Measurements from ENCODE around the gene SLC6A17.

Gene SLC6A17

GRCh38 chr1:110173466-110174105 is 23.3 kb downstream of the SLC6A17 start:
- ATAC-seq = no peak
- TF ChIP-seq CREB5 (CRISPR knock-in tag; IDR thresholded peaks at IDR 0.05; ENCODE audit: low read depth) = no peak
- TF ChIP-seq CSRNP3 (CRISPR knock-in tag; IDR thresholded peaks at IDR 0.05) = no peak
- TF ChIP-seq TCF4 (CRISPR knock-in tag; IDR thresholded peaks at IDR 0.05; ENCODE audit: borderline replicate concordance) = no peak
- no peak for TF ChIP-seq ZNF565 (CRISPR knock-in tag; conservative IDR thresholded peaks at IDR 0.05; ENCODE audit: low read depth)
- no peak for TF ChIP-seq TSHZ2 (CRISPR knock-in tag; IDR thresholded peaks at IDR 0.05)

- TF ChIP-seq POU6F1 (CRISPR knock-in tag; IDR thresholded peaks at IDR 0.05; ENCODE audit: borderline replicate concordance, low read depth) = no peak
- TF ChIP-seq ZNF70 (CRISPR knock-in tag; IDR thresholded peaks at IDR 0.05) = no peak
- no peak for TF ChIP-seq RARB (CRISPR knock-in tag; IDR thresholded peaks at IDR 0.05)
- TF ChIP-seq ZFP30 (CRISPR knock-in tag; IDR thresholded peaks at IDR 0.05) = no peak
- TF ChIP-seq CREB5 (CRISPR knock-in tag; IDR thresholded peaks at IDR 0.05; ENCODE audit: low read depth) = no peak
- no peak for TF ChIP-seq GLIS3 (CRISPR knock-in tag; IDR thresholded peaks at IDR 0.05)
- TF ChIP-seq CSDC2 (CRISPR knock-in tag; IDR thresholded peaks at IDR 0.05) = no peak
- TF ChIP-seq SNAI2 (CRISPR knock-in tag; IDR thresholded peaks at IDR 0.05) = no peak
- ATAC-seq = no peak
Measured at GRCh38 chr1:110174961-110175360, 24.7 kb downstream of the SLC6A17 start.

- peak; percentile 73 for ATAC-seq
- TF ChIP-seq CREB5 (CRISPR knock-in tag; IDR thresholded peaks at IDR 0.05; ENCODE audit: low read depth) = no peak
- TF ChIP-seq TSHZ2 (CRISPR knock-in tag; IDR thresholded peaks at IDR 0.05) = peak; percentile 71; the same call in 1 of the 2 replicates
- peak; percentile 77; the same call in 1 of the 2 replicates for TF ChIP-seq TCF4 (CRISPR knock-in tag; IDR thresholded peaks at IDR 0.05; ENCODE audit: borderline replicate concordance)
- no peak for TF ChIP-seq CSDC2 (CRISPR knock-in tag; IDR thresholded peaks at IDR 0.05)
- no peak for TF ChIP-seq TOX (CRISPR knock-in tag; IDR thresholded peaks at IDR 0.05; ENCODE audit: borderline replicate concordance)
Measured at GRCh38 chr1:110176299-110176956, 26.1 kb downstream of the SLC6A17 start.
